Vagina (tissue), 2 donors: ENCODE results near the gene PSMA7. TPM values are rescaled to one million over a fixed set of nuclear protein-coding genes. Genes with fewer than 3 reads are reported as not detected.

Experiments used
- DNase-seq, 2 donors: peaks; one replicate each; pipeline ENCODE4 v3.0.0-alpha.2; 2017; ENCODE audit errors: extremely low spot score in 2 of 2
- H3K27ac ChIP-seq: fragments of 200-600 bp; sonication (generic); one replicate; pipeline ENCODE4 v1.5.1; 2019
- H3K27me3 ChIP-seq: fragments of 200-600 bp; sonication (generic); one replicate; pipeline ENCODE4 v1.5.1; 2019
- H3K36me3 ChIP-seq, 2 donors: fragments of 200-600 bp; sonication (generic); one replicate each; pipeline ENCODE4 v1.5.1; 2017 to 2019
- H3K4me1 ChIP-seq: fragments of 200-600 bp; sonication (generic); one replicate; pipeline ENCODE4 v1.5.1; 2019
- H3K4me3 ChIP-seq, 2 donors: fragments of 200-600 bp; sonication (generic); 1 replicate in 1 of 2; 2 replicates in 1 of 2; pipeline ENCODE4 v1.5.1; 2016 to 2019
- H3K9me3 ChIP-seq: fragments of 200-600 bp; sonication (generic); one replicate; pipeline ENCODE4 v1.5.1; 2019
- POLR2A ChIP-seq, 2 donors: fragments of 450-650 bp; IDR thresholded peaks; one replicate each; pipeline ENCODE4 v1.6.1; 2017; ENCODE audit warnings: antibody characterized with exemption in 2 of 2, mild to moderate bottlenecking in 2 of 2, moderate library complexity in 2 of 2
- POLR2AphosphoS5 ChIP-seq, 2 donors: sonication (generic); formaldehyde crosslinking; IDR thresholded peaks; one replicate each; pipeline ENCODE4 v1.9.0; 2017; ENCODE audit warnings: antibody characterized with exemption in 2 of 2, mild to moderate bottlenecking in 2 of 2, low read depth in 1 of 2; ENCODE audit not compliant: insufficient read depth in 1 of 2
- intact Hi-C: fragments of 100-400 bp; cut with DNase I; formaldehyde crosslinking; loops from one replicate; pipeline ENCODE4 v1.15.1; 2023
- total RNA-seq: library from RNA; depleted of rRNA; stranded (reverse); fragments of >200 nt; gene quantifications from one replicate; pipeline ENCODE4 v1.2.3, GENCODE V29; 2016
- TF ChIP-seq, protein P1 (sequence below), 3 experiments: fragments of 450-650 bp in 2 of 3; fragments of 200-600 bp in 1 of 3; sonication (generic) in 1 of 3; IDR thresholded peaks; one replicate each; pipeline ENCODE4 v1.5.1; 2017 to 2019; ENCODE audit warnings: antibody characterized with exemption in 3 of 3, mild to moderate bottlenecking in 2 of 3, moderate library complexity in 2 of 3

Gene PSMA7
- 319 TPM for total RNA-seq

DNA sequence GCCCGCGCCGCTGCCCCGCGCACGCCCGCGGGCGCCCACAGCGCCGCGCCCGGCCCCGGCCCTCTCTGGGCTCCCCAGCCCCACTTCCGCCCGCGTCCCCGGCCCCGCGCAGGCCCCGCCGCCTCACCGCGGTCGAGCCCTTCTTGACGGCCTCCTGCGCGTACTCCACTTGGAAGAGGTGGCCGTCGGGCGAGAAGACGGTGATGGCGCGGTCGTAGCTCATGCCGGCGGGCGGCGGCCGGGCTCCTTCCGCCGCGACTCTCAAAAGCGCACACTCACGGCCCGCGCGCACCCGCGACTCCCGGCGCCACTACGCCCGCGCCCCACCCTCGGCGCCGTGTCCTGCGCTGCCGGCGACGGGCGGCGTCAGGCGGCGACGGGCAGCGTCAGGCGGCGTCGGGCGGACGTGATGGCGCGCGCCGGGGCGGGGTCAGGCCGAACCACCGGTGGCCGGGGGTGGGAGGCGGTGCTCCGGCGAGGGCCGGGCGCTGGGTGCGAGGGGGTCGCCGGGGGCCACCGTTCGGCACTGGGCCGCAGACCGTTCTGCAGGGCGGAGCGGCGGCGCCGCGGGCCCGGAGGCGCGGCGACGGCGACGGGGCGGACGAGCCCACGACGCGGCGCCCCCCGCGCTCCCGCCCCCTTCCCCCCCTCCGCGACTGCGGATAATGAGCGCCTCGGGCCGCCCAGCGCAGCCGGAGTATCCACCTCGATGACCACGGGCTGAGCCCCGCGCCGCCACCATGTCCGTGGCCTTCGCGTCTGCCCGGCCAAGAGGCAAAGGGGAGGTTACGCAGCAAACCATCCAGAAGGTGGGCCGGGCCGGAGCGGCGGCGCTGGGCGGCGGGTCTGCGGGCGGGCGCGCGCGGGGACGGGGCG lies at the start of gene PSMA7, which contains the start of gene SS18L1:
Gene PSMA7, minus strand, starts transcription at position 314 of the 876 bp plus-strand sequence. Its CDS starts 91 bp downstream, at position 223.
Gene SS18L1, plus strand, starts transcription at position 689 of the 876 bp plus-strand sequence. Its CDS starts 52 bp downstream, at position 741.
- Histone ChIP-seq H3K27me3 (no peaks in the 10 kb centered on the region), H3K4me3 (peak within 1 kb of the TSS; percentile 83 to 98), H3K36me3 (peaks cover 0 to 23% of the 10 kb centered on the region in 2 donors), H3K9me3 (no peaks in the 10 kb centered on the region), H3K27ac (peak within 1 kb of the TSS; percentile 89), H3K4me1 (peaks cover 59% of the 10 kb centered on the region)
- TF ChIP-seq, protein P1, sequence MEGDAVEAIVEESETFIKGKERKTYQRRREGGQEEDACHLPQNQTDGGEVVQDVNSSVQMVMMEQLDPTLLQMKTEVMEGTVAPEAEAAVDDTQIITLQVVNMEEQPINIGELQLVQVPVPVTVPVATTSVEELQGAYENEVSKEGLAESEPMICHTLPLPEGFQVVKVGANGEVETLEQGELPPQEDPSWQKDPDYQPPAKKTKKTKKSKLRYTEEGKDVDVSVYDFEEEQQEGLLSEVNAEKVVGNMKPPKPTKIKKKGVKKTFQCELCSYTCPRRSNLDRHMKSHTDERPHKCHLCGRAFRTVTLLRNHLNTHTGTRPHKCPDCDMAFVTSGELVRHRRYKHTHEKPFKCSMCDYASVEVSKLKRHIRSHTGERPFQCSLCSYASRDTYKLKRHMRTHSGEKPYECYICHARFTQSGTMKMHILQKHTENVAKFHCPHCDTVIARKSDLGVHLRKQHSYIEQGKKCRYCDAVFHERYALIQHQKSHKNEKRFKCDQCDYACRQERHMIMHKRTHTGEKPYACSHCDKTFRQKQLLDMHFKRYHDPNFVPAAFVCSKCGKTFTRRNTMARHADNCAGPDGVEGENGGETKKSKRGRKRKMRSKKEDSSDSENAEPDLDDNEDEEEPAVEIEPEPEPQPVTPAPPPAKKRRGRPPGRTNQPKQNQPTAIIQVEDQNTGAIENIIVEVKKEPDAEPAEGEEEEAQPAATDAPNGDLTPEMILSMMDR (IDR thresholded peaks at IDR 0.05), result no peak
- peak in 1 of 2 donors; percentile 92 for TF ChIP-seq POLR2A (IDR thresholded peaks at IDR 0.05)
- TF ChIP-seq POLR2AphosphoS5 (IDR thresholded peaks at IDR 0.05; ENCODE audit: insufficient read depth in 1 of 2, low read depth in 1 of 2), result peak in 1 of 2 donors; percentile 83
- DNase-seq, result no peak
- intact Hi-C loops, result loop anchor here (5.0 to 10.0 kb wide), 2 partner anchors 81 to 241 kb away; partner anchors contain the start of gene RPS21

DNA sequence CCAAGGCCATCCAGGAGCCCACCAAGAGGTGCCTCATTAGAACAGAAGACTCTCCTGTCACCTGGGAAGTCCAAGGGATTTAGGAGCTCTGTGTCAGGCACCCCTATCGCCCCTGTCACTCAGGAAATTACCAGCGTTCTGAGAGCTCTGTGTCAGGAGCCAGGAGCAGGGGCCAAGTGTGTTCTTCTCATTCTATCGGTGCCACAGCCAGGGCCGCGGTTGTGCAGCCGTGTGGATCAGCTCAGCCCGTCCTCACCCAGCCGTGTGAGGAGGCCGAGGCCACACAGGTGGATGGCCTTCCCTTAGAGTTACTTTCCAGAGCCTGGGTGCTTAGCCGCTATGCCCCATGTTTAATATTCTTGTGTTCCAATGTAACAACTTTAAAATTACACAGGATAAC lies 49.4 kb upstream of the PSMA7 start:
- Histone ChIP-seq H3K4me3 (no peak overlapping the region), H3K27ac (no peak overlapping the region), H3K4me1 (no peaks in the 10 kb centered on the region), H3K27me3 (no peaks in the 10 kb centered on the region), H3K9me3 (no peaks in the 10 kb centered on the region), H3K36me3 (peaks cover 0 to 22% of the 10 kb centered on the region in 2 donors)
- no peak for DNase-seq
- TF ChIP-seq POLR2AphosphoS5 (IDR thresholded peaks at IDR 0.05; ENCODE audit: insufficient read depth in 1 of 2, low read depth in 1 of 2) (no peak), POLR2A (IDR thresholded peaks at IDR 0.05) (no peak)
- TF ChIP-seq, protein P1 (IDR thresholded peaks at IDR 0.05), result no peak
- intact Hi-C loops, result no loop called here

DNA sequence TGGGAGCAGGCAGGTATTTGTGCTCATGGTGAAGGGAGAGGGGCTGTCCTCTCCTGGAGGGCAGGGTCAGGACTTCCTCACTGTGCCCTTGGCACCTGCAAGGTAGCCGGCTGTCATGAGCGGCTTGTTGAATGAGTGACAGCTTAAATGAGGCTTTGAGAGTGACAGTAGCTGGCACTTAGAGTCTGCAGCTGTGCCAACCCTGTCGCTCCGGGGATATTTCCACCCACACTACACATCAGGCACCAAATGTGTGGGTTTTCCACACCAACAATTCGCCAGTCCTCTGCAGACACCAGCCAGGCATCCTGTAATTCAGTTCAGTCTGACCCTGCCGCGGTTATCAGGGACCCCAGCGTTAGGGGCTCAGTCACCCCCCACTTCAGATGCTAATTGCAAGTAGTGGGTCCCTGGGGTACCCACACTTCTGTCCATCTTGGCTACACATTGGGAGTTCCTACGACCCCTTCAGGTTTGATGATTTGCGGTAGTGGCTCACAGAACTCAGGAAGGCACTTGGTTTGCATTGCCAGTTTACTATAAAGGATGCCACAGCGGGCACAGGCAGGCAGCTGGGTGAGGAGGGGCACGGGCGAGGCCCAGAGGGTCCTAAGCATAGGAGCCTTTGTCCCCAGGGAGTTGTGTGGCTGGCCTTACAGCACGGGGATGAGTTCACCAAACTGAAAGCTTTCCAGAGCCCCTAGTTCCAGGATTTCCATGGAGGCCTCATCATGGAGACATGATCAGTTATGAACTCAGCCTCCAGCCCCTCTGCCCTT lies 48.8 kb upstream of the PSMA7 start:
- Histone ChIP-seq H3K4me3 (no peak overlapping the region), H3K27me3 (no peaks in the 10 kb centered on the region), H3K9me3 (no peaks in the 10 kb centered on the region), H3K4me1 (peaks cover 6% of the 10 kb centered on the region), H3K36me3 (peaks cover 0 to 21% of the 10 kb centered on the region in 2 donors), H3K27ac (no peak overlapping the region)
- TF ChIP-seq POLR2A (IDR thresholded peaks at IDR 0.05) (no peak), POLR2AphosphoS5 (IDR thresholded peaks at IDR 0.05; ENCODE audit: insufficient read depth in 1 of 2, low read depth in 1 of 2) (no peak)
- TF ChIP-seq, protein P1 (IDR thresholded peaks at IDR 0.05), result no peak
- intact Hi-C loops, result no loop called here
- DNase-seq, result no peak

DNA sequence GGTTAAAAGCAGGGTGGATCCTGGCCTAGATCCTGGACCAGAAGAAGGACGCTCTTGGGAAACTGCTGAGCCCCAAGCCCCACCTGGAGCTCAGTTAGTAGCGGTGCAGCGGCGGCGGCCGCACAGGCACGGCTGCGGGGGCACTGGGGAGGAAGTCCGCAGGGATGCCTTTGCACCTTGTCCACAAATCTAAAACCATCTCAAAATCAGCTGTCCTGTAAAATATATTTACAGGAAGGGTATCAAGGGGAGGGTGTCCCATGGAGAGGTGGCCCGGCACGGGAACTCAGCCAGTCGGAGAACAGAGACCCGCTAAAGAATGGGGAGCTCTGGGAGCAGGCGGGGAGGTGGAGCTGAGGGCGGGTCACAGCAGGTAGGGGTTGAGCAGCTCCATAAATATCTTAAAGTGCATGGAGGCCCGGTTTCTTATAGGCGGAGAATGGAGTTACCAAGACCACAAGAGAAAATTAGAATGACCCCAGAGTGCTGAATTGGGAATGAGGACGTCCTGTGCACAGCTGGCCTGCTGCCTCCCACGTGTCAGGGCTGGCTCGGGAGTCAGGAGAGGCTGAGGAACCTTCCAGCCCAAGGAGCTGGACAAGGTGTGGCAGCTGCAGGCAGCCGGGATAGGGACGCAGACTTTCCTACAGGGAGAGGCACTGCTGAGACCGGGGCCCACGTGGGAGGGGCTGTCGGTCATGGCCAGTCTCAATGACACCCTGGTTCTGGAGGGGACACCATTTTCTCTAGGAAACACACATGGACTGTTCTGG lies 47.6 kb upstream of the PSMA7 start:
- H3K27me3 ChIP-seq, result no peaks in the 10 kb centered on the region
- intact Hi-C loops, result no loop called here
- peaks cover 0 to 15% of the 10 kb centered on the region in 2 donors for H3K36me3 ChIP-seq
- H3K4me3 ChIP-seq, result no peak overlapping the region
- no peak for DNase-seq
- H3K9me3 ChIP-seq, result no peaks in the 10 kb centered on the region
- peaks cover 11% of the 10 kb centered on the region for H3K4me1 ChIP-seq
- H3K27ac ChIP-seq, result no peak overlapping the region
- TF ChIP-seq POLR2A (IDR thresholded peaks at IDR 0.05) (no peak), POLR2AphosphoS5 (IDR thresholded peaks at IDR 0.05; ENCODE audit: insufficient read depth in 1 of 2, low read depth in 1 of 2) (no peak)
- TF ChIP-seq, protein P1 (IDR thresholded peaks at IDR 0.05), result no peak
